ENCODE measurements around the gene GARRE1.

GRCh38 chr19:34236035-34236987 lies 18.0 kb upstream of the GARRE1 start:
- TF ChIP-seq CTCF (IDR thresholded peaks at IDR 0.05), result no peak
- TF ChIP-seq POLR2A (IDR thresholded peaks at IDR 0.05), result no peak
- no peak for TF ChIP-seq POLR2AphosphoS5 (IDR thresholded peaks at IDR 0.05)

Data from transverse colon (tissue), 4 donors.